ENCODE measurements around the gene LTBP1. TPM values are rescaled to one million over a fixed set of nuclear protein-coding genes. Genes with fewer than 3 reads are reported as not detected.
"Not testable (repeated sequence)": the region's sequence is repeated elsewhere in the genome, so short reads cannot be mapped to it uniquely, and the experiment has no call there.

LTBP1 gene
- polyA plus RNA-seq, 4 donors, result 62.8 to 133 (median 94.1) TPM

- DNase-seq (ENCODE audit: low read depth in 4 of 4, low spot score in 3 of 4), result no peak
Observed at GRCh38 chr2:33033606-33034081, 86.9 kb downstream of the LTBP1 start.

GRCh38 chr2:33034784-33035183, 88.0 kb downstream of the LTBP1 start:
- DNase-seq (ENCODE audit: low read depth in 4 of 4, low spot score in 3 of 4), result no peak

GRCh38 chr2:33038230-33038629, 91.5 kb downstream of the LTBP1 start:
- no peak for DNase-seq (ENCODE audit: low read depth in 4 of 4, low spot score in 3 of 4)

DNA sequence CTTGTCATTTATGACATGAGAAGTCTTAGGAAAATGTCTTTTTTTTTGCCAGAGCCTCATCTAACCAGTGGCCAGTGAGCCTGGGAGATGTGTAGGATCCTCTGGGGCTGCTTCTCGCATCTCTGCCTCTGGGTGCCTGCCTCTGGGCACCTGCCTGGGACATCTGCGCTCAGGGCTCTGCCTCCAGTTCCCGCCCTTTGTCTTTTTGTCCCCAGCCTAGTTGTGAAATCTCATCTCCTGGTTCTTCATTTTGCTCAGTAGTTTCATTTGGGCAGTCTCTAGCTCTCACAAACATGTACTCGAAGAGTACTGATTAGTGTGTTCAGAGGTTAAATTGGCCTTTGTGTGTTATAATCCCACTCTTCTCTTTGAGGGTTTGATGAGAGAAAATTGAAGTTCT, 92.0 kb downstream of the LTBP1 start:
- no peak for DNase-seq (ENCODE audit: low read depth in 4 of 4, low spot score in 3 of 4)

- DNase-seq (ENCODE audit: low read depth in 4 of 4, low spot score in 3 of 4), result no peak
Observed at GRCh38 chr2:33040541-33040940, 93.8 kb downstream of the LTBP1 start.

DNA sequence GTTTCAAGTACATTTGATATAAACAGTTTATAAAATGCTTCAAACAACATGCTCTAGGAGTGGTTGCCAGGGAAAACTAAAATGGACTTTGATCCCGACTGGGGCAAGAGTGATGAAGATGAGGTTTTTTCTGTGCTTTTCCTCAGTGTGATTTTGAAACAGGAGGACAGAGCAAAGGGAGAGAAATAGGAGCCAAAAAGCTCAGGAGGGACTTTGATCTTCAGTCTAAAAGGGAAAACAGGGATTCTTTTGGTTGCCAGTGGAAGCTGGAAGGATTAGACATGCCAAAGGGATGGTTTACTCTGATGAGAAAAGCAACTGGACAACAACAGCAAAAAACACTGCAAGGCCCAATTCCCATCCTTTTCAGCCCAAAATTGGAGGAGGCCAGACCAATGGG, 95.5 kb downstream of the LTBP1 start:
- no peak for DNase-seq (ENCODE audit: low read depth in 4 of 4, low spot score in 3 of 4)

DNA sequence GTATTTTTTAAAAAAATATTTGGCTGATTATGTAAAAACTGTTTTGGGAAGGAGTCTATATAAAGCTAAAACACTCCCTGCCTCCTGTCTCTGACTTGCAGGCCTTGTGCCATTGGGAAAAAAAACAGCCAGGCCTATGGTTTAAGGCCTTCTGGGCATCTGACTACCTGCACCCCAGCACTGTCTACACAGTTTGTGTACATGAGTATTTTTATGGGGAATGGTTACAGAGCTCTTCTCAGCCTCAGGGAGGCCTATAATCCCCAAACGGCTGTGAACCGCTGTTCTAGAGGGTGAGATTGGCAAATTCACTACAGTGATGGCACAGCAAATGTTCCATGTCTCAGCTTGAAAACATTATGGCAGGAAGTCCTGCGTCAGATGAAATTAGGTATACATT, 96.1 kb downstream of the LTBP1 start:
- DNase-seq (ENCODE audit: low read depth in 4 of 4, low spot score in 3 of 4), result no peak

GRCh38 chr2:33047939-33048338, 101.2 kb downstream of the LTBP1 start:
- DNase-seq (ENCODE audit: low read depth in 4 of 4, low spot score in 3 of 4), result no peak

DNA sequence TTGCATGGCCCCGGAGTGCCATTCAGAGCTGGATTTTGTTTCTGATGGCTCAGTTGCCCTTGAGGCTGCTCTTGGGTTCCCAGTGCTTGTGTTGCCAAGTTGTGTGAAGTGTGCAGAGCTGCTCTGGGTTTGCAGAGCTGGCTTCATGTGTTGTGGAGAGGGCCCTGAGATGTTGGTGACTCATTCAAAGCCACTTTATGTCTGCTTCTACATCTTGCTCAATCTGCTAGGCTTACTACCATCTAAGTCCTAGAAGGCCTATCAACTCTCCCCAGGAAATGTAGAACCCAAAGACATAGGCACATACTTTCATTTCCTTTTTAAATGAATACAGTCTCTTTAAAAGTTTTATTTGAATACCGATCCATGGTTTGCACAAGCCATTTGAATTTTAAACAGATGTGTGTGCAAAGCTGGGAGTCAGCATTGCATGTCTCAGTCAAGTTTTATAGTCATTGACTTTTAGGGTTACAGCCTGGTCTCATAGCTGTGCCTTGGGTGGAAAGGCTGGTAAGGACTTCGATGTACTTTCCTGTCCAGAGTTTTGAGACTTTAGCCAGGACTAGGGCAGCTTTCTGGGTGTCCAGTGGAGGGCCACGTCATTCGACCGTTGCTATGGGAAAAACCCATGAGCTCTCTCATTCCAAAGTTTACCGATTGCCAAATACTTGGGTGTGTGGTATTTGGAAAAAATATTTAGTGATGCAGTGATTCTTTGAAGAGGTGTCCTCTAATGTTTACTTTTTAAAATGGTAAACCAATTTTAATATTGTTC, 105.0 kb downstream of the LTBP1 start:
- DNase-seq (ENCODE audit: low read depth in 4 of 4, low spot score in 3 of 4), result no peak

DNA sequence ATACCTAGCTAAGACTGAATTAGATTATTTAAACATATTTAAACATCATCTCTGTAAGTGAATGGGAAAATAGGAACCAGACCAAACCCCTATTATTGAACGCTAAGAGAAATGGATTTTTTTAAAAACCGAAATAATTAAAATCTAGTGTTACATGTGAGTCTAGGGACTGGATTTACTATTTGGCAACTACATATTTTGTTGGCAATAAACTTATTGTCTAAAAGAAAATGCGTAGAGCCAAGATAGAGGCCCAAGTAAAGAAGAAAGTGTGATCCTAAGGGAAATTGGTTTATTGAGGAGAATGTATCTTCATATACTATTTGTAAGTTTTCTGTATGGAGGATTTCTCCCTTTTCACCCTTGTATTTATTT, 105.6 kb downstream of the LTBP1 start:
- no peak for DNase-seq (ENCODE audit: low read depth in 4 of 4, low spot score in 3 of 4)

- DNase-seq (ENCODE audit: low read depth in 4 of 4, low spot score in 3 of 4), result not testable (repeated sequence)
Observed at GRCh38 chr2:33052795-33053194, 106.0 kb downstream of the LTBP1 start.

- no peak for DNase-seq (ENCODE audit: low read depth in 4 of 4, low spot score in 3 of 4)
Observed at GRCh38 chr2:33056170-33056569, 109.4 kb downstream of the LTBP1 start.

GRCh38 chr2:33057307-33058028, 110.7 kb downstream of the LTBP1 start:
- not testable (repeated sequence) for DNase-seq (ENCODE audit: low read depth in 4 of 4, low spot score in 3 of 4)

DNA sequence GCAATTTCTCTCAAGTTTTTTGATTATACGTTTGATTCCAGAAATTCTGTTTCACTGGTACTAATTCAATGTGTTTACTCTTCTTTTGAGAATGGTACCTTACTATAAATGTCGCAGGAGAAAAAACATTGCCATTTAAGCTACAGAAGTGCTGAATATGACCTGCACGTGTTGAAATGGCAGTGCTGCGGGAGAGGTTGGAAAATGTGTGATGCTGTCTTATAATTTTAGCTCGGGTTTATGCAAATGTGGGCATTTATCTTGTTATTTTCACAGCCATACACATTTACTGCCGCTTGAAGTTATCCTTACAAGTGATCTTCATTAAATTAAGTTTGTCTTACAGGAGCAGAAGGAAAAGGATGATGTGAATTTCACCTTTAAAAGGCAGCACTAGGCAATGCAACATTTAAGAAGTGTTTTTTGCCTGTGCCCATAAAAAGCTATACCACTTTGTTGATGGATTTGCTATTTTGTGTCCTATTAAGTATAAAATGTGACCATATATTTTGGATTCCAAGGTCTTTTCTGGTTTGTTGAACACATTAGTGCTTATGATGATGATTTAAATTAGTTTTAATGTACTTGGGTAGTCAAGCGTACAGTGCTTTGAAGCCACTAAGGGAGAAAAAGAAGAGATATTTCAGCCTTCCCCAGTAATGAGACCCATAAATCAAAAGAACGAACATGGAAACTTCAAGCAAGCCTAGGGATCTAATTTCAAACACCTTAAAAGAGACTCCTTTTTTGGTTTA, 112.1 kb downstream of the LTBP1 start:
- peak in 3 of 4 donors; percentile 41 to 78 (median 58) for DNase-seq (ENCODE audit: low read depth in 4 of 4, low spot score in 3 of 4)

- DNase-seq (ENCODE audit: low read depth in 4 of 4, low spot score in 3 of 4), result peak in 1 of 4 donors; percentile 25
Observed at GRCh38 chr2:33059471-33060156, 112.9 kb downstream of the LTBP1 start.

DNA sequence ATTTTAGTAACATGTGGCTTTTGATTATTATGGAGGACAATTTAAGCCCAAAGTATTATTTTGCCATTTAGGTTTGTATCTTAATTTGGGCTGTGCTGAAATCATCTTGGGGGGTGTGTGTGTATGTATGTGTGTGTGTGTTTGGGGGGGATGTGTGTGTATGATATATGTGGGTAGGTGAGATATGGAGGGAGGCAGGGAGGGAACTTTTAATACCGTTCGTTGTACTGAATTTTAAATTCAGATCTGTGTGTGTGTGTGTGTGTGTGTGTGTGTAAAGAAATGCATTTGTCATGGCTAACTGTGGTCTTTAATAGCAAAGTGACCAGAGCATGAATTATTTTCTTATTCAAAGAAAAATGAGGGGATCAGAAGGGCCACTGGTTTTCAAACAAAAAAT, 113.7 kb downstream of the LTBP1 start:
- no peak for DNase-seq (ENCODE audit: low read depth in 4 of 4, low spot score in 3 of 4)

DNA sequence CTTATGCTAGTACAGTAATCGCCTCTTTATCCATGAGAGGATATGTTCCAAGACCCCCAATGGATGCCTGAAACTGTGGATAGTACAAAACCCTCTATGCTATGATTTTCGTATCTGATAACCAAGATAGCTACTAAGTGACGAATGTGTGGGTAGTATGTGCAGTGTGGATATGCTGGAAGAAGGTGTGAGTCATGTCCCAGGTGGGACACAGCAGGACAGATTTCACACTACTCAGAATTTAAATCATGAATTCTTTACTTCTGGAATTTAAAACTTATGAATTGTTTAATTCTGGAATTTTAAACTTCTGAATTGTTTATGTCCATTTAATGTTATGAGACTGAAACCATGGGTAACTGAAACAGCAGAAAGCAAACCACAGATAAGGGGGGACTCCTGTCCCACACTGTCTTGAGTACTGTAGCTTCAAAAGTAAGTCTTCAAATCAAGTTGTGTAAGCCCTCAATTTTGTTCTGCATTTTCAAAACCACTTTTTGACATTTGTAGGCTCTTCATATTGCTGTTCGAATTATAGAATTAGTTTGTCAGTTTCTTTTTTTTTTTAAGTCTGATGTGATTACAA, 116.0 kb downstream of the LTBP1 start:
- no peak for DNase-seq (ENCODE audit: low read depth in 4 of 4, low spot score in 3 of 4)

DNA sequence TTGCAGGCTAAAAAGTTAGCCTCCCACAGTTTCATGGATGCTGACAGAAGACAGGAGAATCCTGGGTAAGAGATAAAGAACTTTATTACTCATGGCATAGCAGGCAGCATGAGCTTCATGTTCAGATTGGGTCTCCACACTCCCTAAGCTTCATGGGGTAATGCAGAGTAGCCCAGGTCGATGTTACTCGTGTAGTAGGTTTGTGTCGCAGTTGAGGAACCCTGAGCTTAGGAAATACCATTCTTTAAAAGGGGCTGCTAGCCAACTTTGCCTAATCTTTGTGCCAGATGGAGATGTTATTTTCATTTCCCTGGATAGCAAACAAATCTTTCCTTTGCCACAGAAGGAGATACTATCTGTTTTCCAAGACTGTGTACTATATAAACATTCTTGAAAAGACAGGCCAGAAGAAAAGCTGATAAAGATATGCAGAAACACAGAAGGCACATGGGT, 117.6 kb downstream of the LTBP1 start:
- no peak for DNase-seq (ENCODE audit: low read depth in 4 of 4, low spot score in 3 of 4)

- DNase-seq (ENCODE audit: low read depth in 4 of 4, low spot score in 3 of 4), result no peak
Observed at GRCh38 chr2:33067598-33067997, 120.8 kb downstream of the LTBP1 start.

DNA sequence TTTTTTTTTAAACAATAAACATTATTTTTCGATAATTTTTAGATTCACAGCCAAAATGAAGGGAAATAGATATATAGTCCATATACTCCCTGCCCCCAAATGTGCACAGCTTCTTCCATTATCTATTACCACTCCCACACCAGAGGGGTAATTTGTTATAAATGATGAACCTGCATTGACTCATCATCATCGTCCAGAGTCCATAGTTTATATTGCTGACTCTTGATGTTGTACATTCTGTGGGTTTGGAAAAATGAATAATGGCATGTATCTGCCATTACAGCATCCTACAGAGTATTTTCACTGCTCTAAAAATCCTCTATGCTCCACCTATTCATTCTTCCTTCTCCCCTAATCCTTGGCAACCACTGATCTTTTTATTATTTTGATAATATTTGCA, 121.5 kb downstream of the LTBP1 start:
- no peak for DNase-seq (ENCODE audit: low read depth in 4 of 4, low spot score in 3 of 4)

All from left renal pelvis (tissue), 4 donors.